K562 (cell line): ENCODE measurements around the gene RAD51D. TPM values are rescaled to one million over a fixed set of nuclear protein-coding genes. Genes with fewer than 3 reads are reported as not detected.

Experiments
- ATAC-seq: fragments of 200-7000 bp; cut with Tn5 transposase; 3 replicates; pipeline ENCODE4 v1.9.1; 2020; ENCODE audit warnings: moderate library complexity
- BruUV-seq: library from RNA; stranded (reverse); fragments of 400-500 nt; replicated peaks from 2 replicates; lab custom pipeline; 2021; lab: Mats Ljungman, UMichigan
- CTCF ChIA-PET: fragments of 300-600 bp; formaldehyde crosslinking; extraction: SDS; loops from one replicate; lab custom pipeline; 2021; ENCODE audit warnings: low intra/inter-chr PET ratio; lab: Yijun Ruan, JAX
- POLR2A ChIA-PET: fragments of 300-600, 350-650 bp; sonication (Branson Sonifier 250); formaldehyde crosslinking; extraction: SDS; loops from one replicate; lab custom pipeline; 2021; ENCODE audit warnings: antibody characterized with exemption, inconsistent platforms; lab: Yijun Ruan, JAX
- DNase-seq, 4 experiments: peaks; one replicate each; pipeline versions ENCODE4 v3.0.0 to v3.0.0-alpha.2; 2011 to 2018; ENCODE audit warnings: low spot score in 3 of 4, mixed read lengths in 3 of 4; ENCODE audit errors: extremely low read depth in 1 of 4
- FAIRE-seq: peaks from 2 replicates; lab custom pipeline; 2011; peaks lifted over from hg19 to GRCh38; lab: Jason Lieb, UNC
- H2AFZ ChIP-seq: 2 replicates; pipeline ENCODE4 v1.6.0; 2011; ENCODE audit warnings: low read depth, low read length, control low read depth, inconsistent platforms
- H3K27ac ChIP-seq: fragments of 200-600 bp; 3 replicates; pipeline ENCODE4 v1.8.0; 2011; ENCODE audit warnings: low read depth, mild to moderate bottlenecking, control low read depth, inconsistent platforms, low read length, moderate library complexity, mixed read lengths; ENCODE audit errors: extremely low read depth
- H3K27me3 ChIP-seq, 2 experiments: fragments of 300-600 bp in 1 of 2; 2 replicates in 1 of 2; 3 replicates in 1 of 2; pipeline versions ENCODE4 v1.6.0 to v1.8.0; 2011; ENCODE audit warnings: inconsistent platforms in 2 of 2, low read length in 2 of 2, mild to moderate bottlenecking in 1 of 2, mixed read lengths in 1 of 2, moderate library complexity in 1 of 2; ENCODE audit not compliant: control insufficient read depth in 2 of 2, insufficient read depth in 2 of 2
- H3K36me3 ChIP-seq: fragments of 300-600 bp; 3 replicates; pipeline ENCODE4 v1.8.0; 2011; ENCODE audit warnings: mild to moderate bottlenecking, low read length, inconsistent platforms; ENCODE audit not compliant: control insufficient read depth, insufficient read depth
- H3K4me1 ChIP-seq, 2 experiments: fragments of 200-600 bp in 1 of 2; replicated peaks in 1 of 2; 2 replicates in 1 of 2; 3 replicates in 1 of 2; pipeline versions ENCODE4 v1.5.1 to v1.8.0; 2011; ENCODE audit warnings: inconsistent platforms in 2 of 2, low read length in 2 of 2, mild to moderate bottlenecking in 1 of 2, mixed read lengths in 1 of 2, moderate library complexity in 1 of 2; ENCODE audit not compliant: control insufficient read depth in 2 of 2, insufficient read depth in 2 of 2
- H3K4me2 ChIP-seq: 2 replicates; pipeline ENCODE4 v1.6.1; 2011; ENCODE audit warnings: low read length, control low read depth, inconsistent platforms, mixed read lengths; ENCODE audit not compliant: insufficient read depth
- H3K4me3 ChIP-seq: fragments of 200-600 bp; sonication (generic), shearing (Covaris generic); 2 replicates; pipeline ENCODE4 v1.5.1; 2016; ENCODE audit warnings: control low read depth, inconsistent platforms
- H3K79me2 ChIP-seq: fragments of 200-600 bp; 3 replicates; pipeline ENCODE4 v1.8.0; 2011; ENCODE audit warnings: low read length, inconsistent platforms; ENCODE audit not compliant: control insufficient read depth, insufficient read depth
- H3K9ac ChIP-seq, 2 experiments: 2 replicates each; pipeline versions ENCODE4 v1.6.0 to v1.6.1; 2011; ENCODE audit warnings: low read depth in 2 of 2, low read length in 2 of 2, control low read depth in 1 of 2, inconsistent platforms in 1 of 2, mild to moderate bottlenecking in 1 of 2, mixed read lengths in 1 of 2; ENCODE audit not compliant: insufficient read depth in 1 of 2
- H3K9me1 ChIP-seq: one replicate; pipeline ENCODE4 v1.6.0; 2011; ENCODE audit warnings: inconsistent platforms, mild to moderate bottlenecking, low read length, moderate library complexity; ENCODE audit not compliant: control insufficient read depth, insufficient read depth
- H3K9me3 ChIP-seq: replicated peaks from 2 replicates; pipeline ENCODE4 v1.5.1; 2011; ENCODE audit warnings: low read depth, low read length, inconsistent platforms; ENCODE audit not compliant: control insufficient read depth, insufficient read depth
- H4K20me1 ChIP-seq: replicated peaks from 2 replicates; pipeline ENCODE4 v1.6.1; 2011; ENCODE audit warnings: low read length, inconsistent platforms, mixed read lengths; ENCODE audit not compliant: control insufficient read depth, insufficient read depth
- ATF3 ChIP-seq, 2 experiments: fragments of 450-650 bp in 1 of 2; sonication (generic) in 1 of 2; formaldehyde crosslinking in 1 of 2; IDR thresholded peaks in 1 of 2; conservative IDR thresholded peaks in 1 of 2; 2 replicates each; pipeline versions ENCODE4 v1.6.1 to v1.8.1; 2016 to 2023; ENCODE audit warnings: mild to moderate bottlenecking in 2 of 2, moderate library complexity in 2 of 2, inconsistent platforms in 1 of 2, missing genetic modification reagents in 1 of 2
- ESRRA ChIP-seq: fragments of 450-650 bp; IDR thresholded peaks from 2 replicates; pipeline ENCODE4 v1.6.1; 2014; ENCODE audit warnings: low read depth, mild to moderate bottlenecking, moderate library complexity, borderline replicate concordance
- GABPB2 ChIP-seq: fragments of 250-450 bp; sonication (Bioruptor Pico); conservative IDR thresholded peaks from 2 replicates; pipeline ENCODE4 v1.5.1; 2021; ENCODE audit warnings: mild to moderate bottlenecking
- HMBOX1 ChIP-seq: sonication (generic); IDR thresholded peaks from 2 replicates; pipeline ENCODE4 v1.6.1; 2016
- NR2C1 ChIP-seq, 2 experiments: fragments of 450-650 bp; IDR thresholded peaks; 2 replicates each; pipeline ENCODE4 v1.6.1; 2017; ENCODE audit warnings: mild to moderate bottlenecking in 2 of 2, antibody characterized with exemption in 1 of 2, inconsistent platforms in 1 of 2, missing compliant biosample characterization in 1 of 2, missing genetic modification characterization in 1 of 2
- RBM39 ChIP-seq: fragments of 200-400 bp; formaldehyde crosslinking; optimal IDR thresholded peaks from 2 replicates; pipeline ENCODE3; 2018; ENCODE audit warnings: low read depth, low read length
- ZEB2 ChIP-seq: fragments of 450-650 bp; IDR thresholded peaks from 2 replicates; pipeline ENCODE4 v1.6.1; 2016
- ZNF695 ChIP-seq: fragments of 450-650 bp; formaldehyde crosslinking; IDR thresholded peaks from 2 replicates; pipeline ENCODE4 v1.4.0; 2020; ENCODE audit warnings: mild to moderate bottlenecking, moderate library complexity
- WGBS: fragments of 100-300 bp; shearing (Covaris generic); methylation state at CpG from one replicate; pipeline ENCODE4 v1.1.6; 2016; ENCODE audit warnings: low coverage, mixed read lengths; ENCODE audit not compliant: insufficient coverage; ENCODE audit errors: missing lambda C conversion rate; 5-methylcytosine and 5-hydroxymethylcytosine counted together
- in situ Hi-C: fragments of 300-500 bp; cut with MboI; formaldehyde crosslinking; loops from 4 replicates; pipeline ENCODE4 v1.15.0; 2018; ENCODE audit warnings: inconsistent platforms, mixed read lengths
- intact Hi-C: fragments of 100-400 bp; cut with micrococcal nuclease; formaldehyde crosslinking; loops from 2 replicates; pipeline ENCODE4 v1.14.2; 2022
- polyA plus RNA-seq, 8 experiments: library from polyadenylated mRNA; depleted of rRNA in 4 of 8; stranded (reverse) in 5 of 8; unstranded in 3 of 8; fragments of >200 nt; fragmentation: Nextera tagmentation in 2 of 8; fragmentation: Illumina TruSeq in 1 of 8; extraction: Ambion mirVana in 2 of 8; extraction: Trizol in 1 of 8; gene quantifications; 2 replicates each; pipeline versions ENCODE4 v1.2.1 to v1.2.3, GENCODE V29; 2011 to 2014; ENCODE audit warnings: inconsistent platforms in 1 of 8, missing spikeins in 1 of 8
- total RNA-seq, 7 experiments: library from RNA; depleted of rRNA in 6 of 7; stranded (reverse); fragments of >200 nt in 6 of 7; fragmentation: Illumina TruSeq in 2 of 7; extraction: Trizol in 2 of 7; gene quantifications; 2 replicates each; pipeline versions ENCODE4 v1.2.1 to v1.2.3, GENCODE V29; 2011 to 2021; ENCODE audit warnings: low replicate concordance in 1 of 7

Gene RAD51D
- total and polyA plus RNA-seq, 9 of the 15 experiments (the other 6 are each of a cell fraction or from before 2014, with no cell fraction given) = 2.2 to 16.9 (median 8.7) TPM

GRCh38 chr17:35073183-35073790, 46.4 kb downstream of the RAD51D start:
- in situ Hi-C loops (no loop called here), intact Hi-C loops (no loop called here)
- Histone ChIP-seq H3K9me3 (no peaks in the 10 kb centered on the region), H3K9ac (no peak overlapping the region), H3K36me3 (no peaks in the 10 kb centered on the region), H2AFZ (no peak overlapping the region), H3K27ac (no peak overlapping the region), H3K4me1 (peaks cover 0 to 8% of the 10 kb centered on the region in 2 experiments; a peak in 2 of 5 replicates), H3K27me3 (no peaks in the 10 kb centered on the region), H3K4me2 (no peak overlapping the region), H4K20me1 (peaks cover 8% of the 10 kb centered on the region; the same call in 1 of the 2 replicates), H3K4me3 (no peak overlapping the region), H3K9me1 (no peaks in the 10 kb centered on the region), H3K79me2 (peaks cover 15% of the 10 kb centered on the region; the same call in 1 of the 3 replicates)
- ChIA-PET POLR2A (interaction anchor here (0.6 to 1.2 kb wide), 4 partner anchors 9 to 329 kb away, joined by 3 read pairs; no protein-coding TSS in a partner anchor), CTCF (no interaction called here)
- ATAC-seq = no peak
- no peak for DNase-seq
- FAIRE-seq = no peak
- 67% methylated on average over 3 of the region's 3 CpGs for WGBS
- BruUV-seq = no TSS peak
- TF ChIP-seq RBM39 (no peak), ESRRA (peak; percentile 17; the same call in 1 of the 2 replicates), GABPB2 (CRISPR knock-in tag) (no peak), ZEB2 (no peak), ZNF695 (no peak), NR2C1 (IDR thresholded peaks at IDR 0.05) (no peak), NR2C1 (tag; IDR thresholded peaks at IDR 0.05) (no peak), HMBOX1 (0 out of 2 replicates have a peak, but pooled peaks have one; percentile 40), ATF3 (IDR thresholded peaks at IDR 0.05) (no peak), ATF3 (CRISPR knock-in tag; conservative IDR thresholded peaks at IDR 0.05) (no peak)
